GM18868 (cell line): Measurements from ENCODE around the gene LDLRAD4.
A peak's percentile ranks its signal among the peaks of the same experiment; 100 is the strongest.

ENCODE experiments used
- ATAC-seq: cut with Tn5 transposase; IDR thresholded peaks from one replicate; pipeline ENCODE4 v1.9.1; 2021; ENCODE audit warnings: mild to moderate bottlenecking, moderate library complexity; ENCODE audit not compliant: unreplicated experiment

LDLRAD4 gene

GRCh38 chr18:13420969-13421686 is 202.6 kb downstream of the LDLRAD4 start:
- no peak for ATAC-seq

DNA sequence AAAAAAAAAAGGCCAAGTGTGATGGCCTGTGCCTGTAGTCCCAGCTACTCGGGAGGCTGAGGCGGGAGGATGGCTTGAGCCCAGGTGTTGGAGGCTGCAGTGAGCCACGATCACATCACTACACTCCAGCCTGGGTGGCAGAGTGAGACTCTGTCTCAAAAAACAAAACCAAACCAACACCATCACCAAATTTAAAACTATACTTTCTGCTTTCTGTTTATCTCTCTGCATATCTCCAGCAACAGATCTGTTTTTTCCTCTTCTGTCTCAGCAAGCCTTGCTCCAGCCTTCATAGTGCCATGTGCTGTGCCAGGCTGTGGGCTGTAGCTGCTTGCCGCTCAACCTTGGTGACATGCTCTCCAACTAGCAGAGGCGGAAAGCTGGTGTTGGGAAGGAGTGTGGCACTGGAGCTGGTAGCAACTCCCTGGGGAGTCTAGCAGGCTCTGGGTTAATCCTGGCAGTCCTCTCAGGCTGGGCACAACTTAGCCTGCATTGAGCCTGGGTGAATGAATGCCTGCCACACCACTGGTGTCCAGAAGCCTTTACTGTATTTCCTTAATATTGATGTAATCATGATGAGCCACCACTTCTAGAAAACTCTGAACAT is 204.1 kb downstream of the LDLRAD4 start:
- ATAC-seq = no peak

DNA sequence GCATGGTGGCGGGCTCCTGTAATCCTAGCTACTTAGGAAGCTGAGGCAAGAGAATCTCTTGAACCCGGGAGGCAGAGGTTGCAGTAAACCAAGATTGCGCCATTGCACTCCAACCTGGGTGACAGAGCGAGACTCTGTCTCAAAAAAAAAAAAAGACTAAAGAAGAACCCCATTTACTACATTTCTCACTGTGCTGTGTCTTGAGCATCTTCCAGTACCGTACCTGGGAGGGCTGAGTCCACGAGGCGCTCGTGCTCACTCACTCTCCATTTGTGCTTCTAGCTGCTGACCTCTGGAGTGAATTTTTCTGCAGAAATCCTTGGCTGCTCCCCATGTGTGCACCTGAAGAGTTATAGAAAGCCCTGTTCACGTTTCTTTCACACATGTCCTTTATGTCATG is 204.8 kb downstream of the LDLRAD4 start:
- ATAC-seq = no peak

DNA sequence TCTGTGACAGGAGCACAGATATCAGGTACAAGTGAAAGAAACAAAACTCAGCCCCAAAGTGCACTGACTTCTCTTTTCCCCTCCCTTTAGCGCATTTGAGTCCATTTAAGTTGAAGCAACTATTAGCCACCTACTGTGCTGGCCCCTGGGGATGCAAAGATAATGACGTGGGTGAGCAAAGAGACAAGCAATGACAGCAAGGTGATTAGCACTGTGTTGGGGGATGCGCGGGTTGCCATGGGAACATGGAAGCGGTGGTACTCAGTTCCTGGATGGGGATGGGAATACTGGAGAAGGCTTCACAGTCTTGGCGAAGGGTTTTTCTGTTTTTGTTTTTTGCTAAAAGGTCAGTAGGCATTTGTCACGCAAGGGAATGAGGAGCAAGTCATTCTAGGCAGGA is 205.8 kb downstream of the LDLRAD4 start:
- no peak for ATAC-seq

GRCh38 chr18:13425357-13426091 is 207.0 kb downstream of the LDLRAD4 start:
- ATAC-seq = no peak

- ATAC-seq = no peak
These were observed 208.8 kb downstream of the LDLRAD4 start for GRCh38 chr18:13427354-13427753.

DNA sequence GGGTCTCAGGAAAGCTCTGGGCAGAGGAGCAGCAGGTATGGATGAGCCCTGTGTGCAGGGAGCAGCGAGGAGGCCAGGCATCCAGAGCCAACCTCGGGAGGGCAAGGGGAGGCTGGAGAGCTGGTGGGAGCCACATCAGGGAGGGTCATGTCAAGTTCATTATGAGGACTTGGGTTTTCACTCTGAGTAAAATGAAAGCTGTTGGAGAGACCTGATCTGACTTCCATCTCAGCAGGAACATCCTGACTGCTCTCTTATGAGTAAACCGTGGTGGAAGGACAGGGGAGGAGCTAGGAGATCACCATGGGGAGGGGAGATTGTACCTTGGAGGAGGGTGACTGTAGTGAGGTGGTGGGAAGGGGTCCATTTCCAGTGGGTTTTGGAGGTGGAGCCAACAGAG is 209.8 kb downstream of the LDLRAD4 start:
- ATAC-seq = no peak

GRCh38 chr18:13429016-13429415 is 210.5 kb downstream of the LDLRAD4 start:
- ATAC-seq = no peak

DNA sequence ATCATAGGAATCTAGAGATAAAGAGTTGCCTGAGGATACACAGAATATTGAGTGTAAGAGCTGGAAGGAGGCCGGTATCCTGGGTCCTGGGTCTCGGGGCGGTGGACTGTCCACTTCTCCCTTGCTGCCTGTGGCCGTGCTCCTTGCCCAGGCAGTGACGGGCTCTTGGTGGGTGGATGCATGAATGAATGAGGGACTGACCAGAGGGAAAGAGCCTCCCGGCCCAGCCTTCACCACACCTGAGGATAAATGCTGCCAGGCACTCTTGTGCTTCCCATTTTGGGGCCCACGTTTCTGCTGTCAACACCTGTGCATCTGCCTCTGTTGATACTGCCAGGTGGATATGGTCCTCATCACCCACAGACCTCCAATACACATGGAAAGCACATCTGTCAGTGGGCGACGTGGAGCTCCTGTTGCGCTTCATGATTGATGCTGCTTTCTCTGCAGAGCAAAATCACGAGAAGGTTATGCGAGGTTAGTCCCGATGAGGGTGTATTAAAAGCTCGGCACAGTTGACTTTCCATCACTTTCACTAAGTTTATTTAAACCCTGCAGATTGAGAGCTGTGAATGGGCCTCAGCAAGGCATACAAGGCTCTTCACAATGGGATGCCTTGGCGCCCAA is 211.4 kb downstream of the LDLRAD4 start:
- no peak for ATAC-seq

- no peak for ATAC-seq
These were observed 212.1 kb downstream of the LDLRAD4 start for GRCh38 chr18:13430663-13431062.

DNA sequence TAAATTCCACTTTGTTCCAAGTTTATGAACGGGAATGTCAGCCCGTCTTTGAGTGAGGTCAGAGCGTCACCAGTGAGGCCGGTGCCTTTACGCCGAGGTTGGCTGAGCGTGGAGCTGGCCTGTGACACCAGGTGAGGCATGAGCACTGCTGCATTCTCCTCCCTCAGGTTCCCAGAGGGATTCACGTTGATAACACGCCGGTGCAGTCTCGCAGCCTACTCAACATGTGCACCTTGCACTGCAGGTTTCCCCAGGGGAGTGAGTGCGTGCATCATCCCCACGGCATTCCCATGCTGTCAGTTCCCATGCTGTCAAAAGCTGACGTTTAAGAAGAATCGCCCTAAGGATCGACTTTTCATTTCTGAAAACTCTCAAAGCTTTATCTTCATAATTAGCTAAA is 213.3 kb downstream of the LDLRAD4 start:
- ATAC-seq = no peak

DNA sequence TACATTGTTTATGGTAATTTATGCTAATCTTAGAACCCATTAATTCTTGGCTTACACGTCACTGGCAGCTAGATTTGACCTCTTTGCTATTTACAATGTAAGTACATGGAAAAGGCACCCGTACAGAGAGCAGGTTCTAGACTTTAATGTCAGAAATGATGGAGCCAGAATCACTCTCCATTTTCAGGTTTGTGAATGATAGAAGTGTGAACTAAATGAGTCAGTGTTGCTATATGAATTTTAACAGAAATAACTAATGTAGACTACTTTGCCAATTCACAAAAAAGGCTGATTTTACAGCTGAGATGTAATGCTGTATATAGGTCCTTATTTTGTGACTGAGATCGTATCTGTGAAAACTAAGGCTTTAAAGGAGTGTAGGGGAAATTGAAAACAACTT is 214.6 kb downstream of the LDLRAD4 start:
- ATAC-seq = no peak

GRCh38 chr18:13433685-13434084 is 215.1 kb downstream of the LDLRAD4 start:
- no peak for ATAC-seq

GRCh38 chr18:13434854-13435253 is 216.3 kb downstream of the LDLRAD4 start:
- ATAC-seq = no peak

GRCh38 chr18:13435586-13436333 is 217.2 kb downstream of the LDLRAD4 start:
- ATAC-seq = no peak

- ATAC-seq = no peak
These were observed 218.0 kb downstream of the LDLRAD4 start for GRCh38 chr18:13436576-13436975.

DNA sequence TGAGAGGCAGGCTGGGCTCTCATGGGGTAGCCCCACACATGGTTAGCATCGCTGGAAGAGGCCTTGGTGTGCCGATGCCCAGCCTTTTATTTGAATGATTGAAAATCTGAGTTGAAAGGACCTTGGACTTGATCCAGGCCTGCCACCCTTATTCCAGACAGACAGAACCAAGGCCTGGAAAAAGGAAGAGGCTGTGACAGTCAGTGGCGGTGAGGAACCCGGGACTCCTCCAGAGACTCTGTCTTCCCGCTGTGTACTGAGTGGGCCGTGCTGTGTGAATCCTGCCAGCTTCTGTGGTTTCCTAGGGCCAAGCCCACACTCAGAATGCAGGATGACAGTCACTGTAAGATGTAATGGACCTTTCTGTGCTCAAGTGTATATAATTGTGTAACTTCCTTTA is 218.5 kb downstream of the LDLRAD4 start:
- no peak for ATAC-seq

DNA sequence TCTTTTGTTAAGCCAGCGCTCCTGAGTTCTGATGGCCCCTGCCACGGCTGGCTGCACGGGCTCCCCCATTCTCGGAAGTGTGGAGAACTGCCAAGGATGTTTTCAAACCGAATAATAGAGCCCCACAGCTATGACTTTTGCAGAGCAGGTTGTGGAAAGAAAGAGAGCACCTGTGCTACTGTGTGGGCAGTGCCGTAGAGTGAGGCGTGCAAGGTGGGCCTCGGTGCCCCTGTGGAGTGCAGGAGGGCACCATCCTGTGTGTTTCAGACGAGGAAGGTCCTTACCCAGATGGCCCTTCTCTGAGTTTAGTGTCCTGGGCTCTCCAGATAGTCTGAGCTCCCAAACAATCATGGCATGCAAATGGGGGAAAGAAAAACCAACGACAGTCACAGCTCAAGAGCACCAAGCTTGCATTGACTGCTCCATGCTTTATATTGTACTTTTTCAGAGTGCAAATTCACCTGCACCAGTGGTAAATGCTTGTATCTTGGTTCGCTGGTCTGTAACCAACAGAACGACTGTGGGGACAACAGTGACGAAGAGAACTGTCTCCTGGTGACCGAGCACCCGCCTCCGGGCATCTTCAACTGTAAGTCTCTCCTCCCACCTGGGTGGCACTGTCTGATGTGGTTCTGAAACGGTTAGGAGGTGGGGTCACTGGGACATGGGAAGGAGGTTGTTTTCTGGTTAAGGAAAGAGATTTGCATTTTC is 219.4 kb downstream of the LDLRAD4 start:
- peak; percentile 58 for ATAC-seq

DNA sequence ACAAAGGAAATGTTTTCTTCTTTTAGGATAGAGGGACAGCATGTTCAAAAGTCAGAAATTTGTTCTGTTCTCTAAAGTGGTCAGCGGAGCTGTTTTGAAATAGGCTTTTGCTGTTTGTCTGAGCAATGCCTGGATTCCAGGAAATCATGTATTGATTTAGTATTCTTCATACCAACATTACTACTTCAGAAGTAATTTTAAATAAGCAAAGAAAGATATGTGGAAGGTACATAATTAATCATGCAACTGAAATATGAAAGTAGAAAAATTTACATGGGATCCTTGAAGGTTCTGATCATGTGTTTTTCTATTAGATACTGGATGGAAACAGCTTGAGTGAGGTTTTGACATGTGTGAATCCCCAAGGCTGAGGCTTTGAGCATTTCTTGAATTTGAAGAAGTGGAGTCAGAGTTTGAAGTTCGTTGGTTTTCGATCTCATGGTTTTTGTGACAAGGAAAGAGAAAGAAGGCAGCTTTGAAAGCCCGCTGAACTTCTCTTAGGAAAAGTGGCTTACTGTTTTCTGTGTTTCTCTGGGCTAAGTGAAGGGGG is 220.0 kb downstream of the LDLRAD4 start:
- no peak for ATAC-seq

DNA sequence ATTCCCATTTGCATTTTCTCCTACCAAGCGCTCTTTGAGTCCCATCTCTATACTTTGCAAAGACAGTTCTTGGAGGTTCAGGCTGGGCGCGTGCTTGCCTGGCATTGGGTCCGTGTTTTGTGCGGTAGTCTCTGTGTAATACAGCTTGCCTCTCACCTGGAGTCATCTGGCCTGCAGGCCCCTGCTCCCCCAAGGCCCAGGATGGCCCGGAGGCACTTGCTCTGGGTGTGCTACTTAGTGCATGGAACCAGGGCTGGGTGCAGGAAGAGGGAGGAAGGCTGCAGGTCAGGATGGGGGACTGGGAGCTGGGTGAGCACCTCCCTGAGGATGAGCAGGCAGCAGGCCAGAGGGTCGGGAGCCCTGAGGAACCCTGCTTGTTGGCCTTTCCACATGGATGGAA is 220.9 kb downstream of the LDLRAD4 start:
- ATAC-seq = no peak
